GM12878 (cell line): ENCODE measurements around the gene RFX1. TPM values are rescaled to one million over a fixed set of nuclear protein-coding genes. Genes with fewer than 3 reads are reported as not detected.
A peak's percentile ranks its signal among the peaks of the same experiment; 100 is the strongest.

Experiments
- ASH2L ChIP-seq: fragments of 300-600, 200-600 bp; sonication (generic); IDR thresholded peaks from 2 replicates; pipeline ENCODE4 v1.6.1; 2017; ENCODE audit warnings: low read depth, mild to moderate bottlenecking, borderline replicate concordance
- ATF7 ChIP-seq: fragments of 450-650 bp; IDR thresholded peaks from 2 replicates; pipeline ENCODE4 v1.6.1; 2016; ENCODE audit warnings: low read depth, mild to moderate bottlenecking
- CBFB ChIP-seq: IDR thresholded peaks from 2 replicates; pipeline ENCODE4 v1.6.1; 2016; ENCODE audit warnings: antibody characterized with exemption, low read depth
- CHD2 ChIP-seq: IDR thresholded peaks from 2 replicates; pipeline ENCODE4 v1.6.1; 2011; ENCODE audit warnings: low read depth, low read length, improper control_type of control experiment, borderline replicate concordance
- EED ChIP-seq: sonication (generic); IDR thresholded peaks from 2 replicates; pipeline ENCODE4 v1.6.1; 2016; ENCODE audit warnings: antibody characterized with exemption, low read depth
- FOXK2 ChIP-seq: fragments of 450-650 bp; IDR thresholded peaks from 2 replicates; pipeline ENCODE4 v1.6.1; 2017; ENCODE audit warnings: mild to moderate bottlenecking, moderate library complexity
- HCFC1 ChIP-seq: fragments of 150-350 bp; IDR thresholded peaks from 2 replicates; pipeline ENCODE4 v1.6.1; 2014; ENCODE audit warnings: low read length
- KDM1A ChIP-seq: fragments of 200-600 bp; sonication (generic); IDR thresholded peaks from 2 replicates; pipeline ENCODE4 v1.6.1; 2016; ENCODE audit warnings: borderline replicate concordance
- MYC ChIP-seq: IDR thresholded peaks from 2 replicates; pipeline ENCODE4 v1.6.1; 2011; ENCODE audit warnings: mild to moderate bottlenecking, low read length, moderate library complexity, inconsistent platforms; ENCODE audit not compliant: insufficient read depth, insufficient replicate concordance, insufficient read length, severe bottlenecking
- NFYA ChIP-seq: IDR thresholded peaks from 2 replicates; pipeline ENCODE4 v1.6.1; 2011; ENCODE audit warnings: low read depth, mild to moderate bottlenecking, low read length, improper control_type of control experiment, borderline replicate concordance
- NR2C1 ChIP-seq: fragments of 450-650 bp; IDR thresholded peaks from 2 replicates; pipeline ENCODE4 v1.6.1; 2017; ENCODE audit warnings: antibody characterized with exemption, mild to moderate bottlenecking, moderate library complexity
- NR2C2 ChIP-seq: IDR thresholded peaks from 2 replicates; pipeline ENCODE4 v1.6.1; 2011; ENCODE audit warnings: borderline replicate concordance, low read depth; ENCODE audit not compliant: control insufficient read depth, insufficient read length
- POLR2AphosphoS2 ChIP-seq: IDR thresholded peaks from 2 replicates; pipeline ENCODE4 v1.6.1; 2011; ENCODE audit warnings: low read depth, mild to moderate bottlenecking, low read length, improper control_type of control experiment, moderate library complexity
- POLR2AphosphoS5 ChIP-seq: IDR thresholded peaks from 2 replicates; pipeline ENCODE4 v1.6.1; 2011; ENCODE audit warnings: mild to moderate bottlenecking, low read length, inconsistent platforms
- RAD21 ChIP-seq: IDR thresholded peaks from 2 replicates; pipeline ENCODE4 v1.6.1; 2011; ENCODE audit warnings: mild to moderate bottlenecking, low read depth, low read length, moderate library complexity; ENCODE audit not compliant: insufficient read depth
- RAD51 ChIP-seq: fragments of 450-650 bp; IDR thresholded peaks from 2 replicates; pipeline ENCODE4 v1.6.1; 2016; ENCODE audit warnings: moderate library complexity, mild to moderate bottlenecking, inconsistent platforms
- SKIL ChIP-seq: fragments of 450-650 bp; IDR thresholded peaks from 2 replicates; pipeline ENCODE4 v1.6.1; 2017; ENCODE audit warnings: mild to moderate bottlenecking, low read depth, inconsistent platforms; ENCODE audit not compliant: poor library complexity, severe bottlenecking
- SPI1 ChIP-seq: IDR thresholded peaks from 2 replicates; pipeline ENCODE4 v1.6.1; 2011; ENCODE audit warnings: low read depth, mild to moderate bottlenecking, low read length, moderate library complexity, borderline replicate concordance; ENCODE audit not compliant: insufficient read depth
- STAT3 ChIP-seq: IDR thresholded peaks from 2 replicates; pipeline ENCODE4 v1.6.1; 2011; ENCODE audit warnings: low read depth, low read length, improper control_type of control experiment
- TCF3 ChIP-seq: IDR thresholded peaks from 2 replicates; pipeline ENCODE4 v1.6.1; 2012; ENCODE audit warnings: low read depth, mild to moderate bottlenecking, low read length, borderline replicate concordance; ENCODE audit not compliant: insufficient read depth
- TCF7 ChIP-seq: IDR thresholded peaks from 2 replicates; pipeline ENCODE4 v1.6.1; 2014; ENCODE audit warnings: antibody characterized with exemption, borderline replicate concordance
- ZBTB33 ChIP-seq: fragments of 450-650 bp; IDR thresholded peaks from 2 replicates; pipeline ENCODE4 v1.6.1; 2017; ENCODE audit warnings: mild to moderate bottlenecking
- ZBTB40 ChIP-seq: fragments of 450-650 bp; IDR thresholded peaks from 2 replicates; pipeline ENCODE4 v1.6.1; 2016; ENCODE audit warnings: mild to moderate bottlenecking, moderate library complexity, borderline replicate concordance
- ZNF217 ChIP-seq: fragments of 450-650 bp; IDR thresholded peaks from 2 replicates; pipeline ENCODE4 v1.6.1; 2017; ENCODE audit warnings: antibody characterized with exemption, mild to moderate bottlenecking
- polyA plus RNA-seq, 11 experiments: library from polyadenylated mRNA; depleted of rRNA in 4 of 11; unstranded in 6 of 11; stranded (reverse) in 5 of 11; fragments of >200 nt; fragmentation: Nextera tagmentation in 4 of 11; fragmentation: Illumina TruSeq in 1 of 11; extraction: Ambion mirVana in 4 of 11; extraction: Trizol in 1 of 11; gene quantifications; 1 replicate in 1 of 11; 2 replicates in 10 of 11; pipeline versions ENCODE4 v1.2.1 to v1.2.3, GENCODE V29; 2011 to 2016; ENCODE audit warnings: inconsistent platforms in 2 of 11, missing spikeins in 2 of 11, low read depth in 1 of 11
- total RNA-seq, 4 experiments: library from RNA; depleted of rRNA in 3 of 4; stranded (reverse); fragments of >200 nt in 3 of 4; fragmentation: Illumina TruSeq in 1 of 4; extraction: Trizol in 1 of 4; gene quantifications; 2 replicates each; pipeline versions ENCODE4 v1.2.1 to v1.2.3, GENCODE V29; 2013 to 2021

The RFX1 gene
- total and polyA plus RNA-seq, 10 of the 15 experiments (the other 5 are each of a cell fraction or from before 2014, with no cell fraction given): 0.05 to 11.0 (median 1.5) TPM

- TF ChIP-seq TCF7 (no peak), NR2C2 (no peak), FOXK2 (no peak), EED (peak; percentile 88), KDM1A (no peak), NFYA (no peak), ASH2L (no peak), ATF7 (peak; percentile 16; the same call in 1 of the 2 replicates), MYC (no peak), TCF3 (no peak), SPI1 (peak; percentile 92), RAD21 (no peak), STAT3 (no peak), ZBTB40 (no peak), POLR2AphosphoS2 (no peak), ZBTB33 (no peak), NR2C1 (no peak), SKIL (no peak), RAD51 (peak; percentile 94), CBFB (no peak), POLR2AphosphoS5 (no peak), ZNF217 (no peak), HCFC1 (no peak), CHD2 (no peak)
Measured at GRCh38 chr19:14004619-14005348, 1.3 kb downstream of the RFX1 start (continued).
